Esophagus muscularis mucosa (tissue), 3 donors: Measurements from ENCODE around the gene SDS.

Source experiments
- CTCF ChIP-seq, 3 experiments: fragments of 200-600 bp in 2 of 3; fragments of 450-650 bp in 1 of 3; sonication (generic) in 2 of 3; IDR thresholded peaks; one replicate each; pipeline ENCODE4 v1.5.1; 2017 to 2019; ENCODE audit warnings: antibody characterized with exemption in 3 of 3, mild to moderate bottlenecking in 2 of 3, moderate library complexity in 1 of 3
- POLR2A ChIP-seq: fragments of 450-650 bp; IDR thresholded peaks from one replicate; pipeline ENCODE4 v1.6.1; 2017; ENCODE audit warnings: antibody characterized with exemption, moderate library complexity, mild to moderate bottlenecking, low read depth
- POLR2AphosphoS5 ChIP-seq, 2 donors: sonication (generic); formaldehyde crosslinking; IDR thresholded peaks; one replicate each; pipeline ENCODE4 v1.6.1; 2017; ENCODE audit warnings: antibody characterized with exemption in 2 of 2

GRCh38 chr12:113409462-113410124 is 5.9 kb upstream of the SDS start:
- TF ChIP-seq CTCF (IDR thresholded peaks at IDR 0.05) (no peak), POLR2AphosphoS5 (IDR thresholded peaks at IDR 0.05) (no peak), POLR2A (no peak)
